GM12891 (cell line): ENCODE data around the gene CT45A1.

Experiments
- POLR2A ChIP-seq: IDR thresholded peaks from 2 replicates; pipeline ENCODE4 v1.6.1; 2011; ENCODE audit warnings: low read depth, low read length, control low read depth
- POLR2AphosphoS5 ChIP-seq: IDR thresholded peaks from 2 replicates; pipeline ENCODE4 v1.6.1; 2011; ENCODE audit warnings: low read depth, low read length, control low read depth

- TF ChIP-seq POLR2A (no peak), POLR2AphosphoS5 (no peak)
These were observed 356 bp downstream of the CT45A1 start for GRCh38 chrX:135713795-135714194.
